ENCODE measurements around the gene PROZ.

PROZ gene

GRCh38 chr13:113141601-113141970, 16.9 kb upstream of the PROZ start:
- DNase-seq (ENCODE audit: low read depth in 2 of 2), result no peak

GRCh38 chr13:113142876-113143275, 15.6 kb upstream of the PROZ start:
- no peak for DNase-seq (ENCODE audit: low read depth in 2 of 2)

- no peak for DNase-seq (ENCODE audit: low read depth in 2 of 2)
Observed at GRCh38 chr13:113143466-113144254, 14.8 kb upstream of the PROZ start.

GRCh38 chr13:113144255-113144629, 14.2 kb upstream of the PROZ start:
- no peak for DNase-seq (ENCODE audit: low read depth in 2 of 2)

- DNase-seq (ENCODE audit: low read depth in 2 of 2), result peak in 1 of 2 donors; percentile 28
Observed at GRCh38 chr13:113145496-113145895, 13.0 kb upstream of the PROZ start.

GRCh38 chr13:113145911-113146598, 12.4 kb upstream of the PROZ start:
- DNase-seq (ENCODE audit: low read depth in 2 of 2), result no peak

GRCh38 chr13:113146750-113147149, 11.7 kb upstream of the PROZ start:
- DNase-seq (ENCODE audit: low read depth in 2 of 2), result no peak

- DNase-seq (ENCODE audit: low read depth in 2 of 2), result no peak
Observed at GRCh38 chr13:113147206-113147605, 11.2 kb upstream of the PROZ start.

GRCh38 chr13:113148407-113148806, 10.0 kb upstream of the PROZ start:
- DNase-seq (ENCODE audit: low read depth in 2 of 2), result no peak

- no peak for DNase-seq (ENCODE audit: low read depth in 2 of 2)
Observed at GRCh38 chr13:113148940-113149503, 9.4 kb upstream of the PROZ start.

- DNase-seq (ENCODE audit: low read depth in 2 of 2), result no peak
Observed at GRCh38 chr13:113149711-113150549, 8.5 kb upstream of the PROZ start.

GRCh38 chr13:113150550-113151365, 7.7 kb upstream of the PROZ start:
- DNase-seq (ENCODE audit: low read depth in 2 of 2), result no peak

- DNase-seq (ENCODE audit: low read depth in 2 of 2), result no peak
Observed at GRCh38 chr13:113151745-113152690, 6.4 kb upstream of the PROZ start.

- no peak for DNase-seq (ENCODE audit: low read depth in 2 of 2)
Observed at GRCh38 chr13:113152691-113152983, 5.8 kb upstream of the PROZ start.

GRCh38 chr13:113152984-113153809, 5.3 kb upstream of the PROZ start:
- DNase-seq (ENCODE audit: low read depth in 2 of 2), result no peak

GRCh38 chr13:113153810-113154748, 4.4 kb upstream of the PROZ start:
- DNase-seq (ENCODE audit: low read depth in 2 of 2), result peak; percentile 63 to 69

GRCh38 chr13:113155201-113155600, 3.2 kb upstream of the PROZ start:
- no peak for DNase-seq (ENCODE audit: low read depth in 2 of 2)

- DNase-seq (ENCODE audit: low read depth in 2 of 2), result no peak
Observed at GRCh38 chr13:113155982-113156655, 2.3 kb upstream of the PROZ start.
